ENCODE data around the gene RGS16. TPM values are rescaled to one million over a fixed set of nuclear protein-coding genes. Genes with fewer than 3 reads are reported as not detected.
A peak's percentile ranks its signal among the peaks of the same experiment; 100 is the strongest.

Gene RGS16
- total RNA-seq, 2 donors from 2014 or later: 9.7 to 32.1 TPM

DNA sequence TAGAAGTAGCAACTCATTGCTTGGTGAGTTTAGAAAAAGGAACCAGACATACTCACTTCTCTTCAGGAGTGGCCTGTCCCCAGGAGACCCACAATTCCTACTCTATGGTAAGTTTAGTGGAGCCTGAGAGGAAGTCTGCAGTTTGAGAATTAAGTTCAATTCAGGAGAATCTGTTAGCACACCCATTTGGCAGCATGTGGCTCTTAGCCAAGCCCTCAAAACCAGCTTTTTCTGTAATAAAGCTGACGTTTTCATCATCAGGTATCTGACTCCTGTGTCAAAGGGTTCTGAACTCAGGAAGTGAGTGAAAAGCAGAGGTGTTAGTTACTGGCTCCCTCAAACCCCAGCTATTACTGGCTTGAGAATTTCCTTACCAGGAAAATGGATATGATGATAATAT, 20.4 kb upstream of the RGS16 start:
- Mint-ChIP-seq H3K4me3 (peak overlapping the region; percentile 50), H3K36me3 (ENCODE audit: low read depth) (no peaks in the 10 kb centered on the region), H3K27me3 (no peaks in the 10 kb centered on the region), H3K4me1 (peaks cover 46% of the 10 kb centered on the region), H3K27ac (no peak overlapping the region), H3K9me3 (no peaks in the 10 kb centered on the region)
- peak; percentile 23 for ATAC-seq (replicated peaks)

DNA sequence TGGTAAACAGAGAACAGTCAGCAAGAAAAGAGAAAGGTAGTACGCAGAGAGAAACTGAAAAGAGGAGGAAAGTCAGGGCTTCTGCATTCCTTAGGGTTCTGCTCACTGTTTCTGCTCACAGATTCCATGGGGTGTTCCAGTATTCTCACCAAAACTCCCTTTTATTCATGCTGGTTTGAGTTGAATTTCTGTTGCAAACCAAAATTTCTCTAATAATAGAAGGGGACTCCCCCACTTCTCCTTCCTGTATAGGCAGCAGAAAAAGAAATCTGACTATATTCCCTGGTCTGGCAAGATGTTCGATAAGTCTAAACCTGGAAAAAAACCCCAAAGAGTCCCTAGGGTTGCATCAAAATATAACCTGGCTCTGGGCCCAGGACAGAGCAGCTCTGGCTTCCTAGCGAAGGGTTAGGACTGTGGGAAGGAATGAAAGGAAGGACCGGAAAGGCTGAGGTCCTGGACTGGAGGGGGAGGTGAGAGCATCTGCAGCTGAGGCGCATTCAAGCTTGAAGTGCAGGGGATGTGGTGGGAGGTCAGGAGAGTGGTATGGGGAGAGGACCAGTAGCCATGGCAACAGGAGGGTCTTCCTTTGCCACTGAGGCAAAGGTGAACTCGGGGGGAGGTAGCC, 18.8 kb upstream of the RGS16 start:
- Mint-ChIP-seq H3K36me3 (ENCODE audit: low read depth) (no peaks in the 10 kb centered on the region), H3K27me3 (peaks cover 11% of the 10 kb centered on the region), H3K27ac (peak overlapping the region; percentile 63), H3K4me1 (peaks cover 45% of the 10 kb centered on the region), H3K4me3 (peak overlapping the region; percentile 4), H3K9me3 (no peaks in the 10 kb centered on the region)
- peak; percentile 25 for ATAC-seq (replicated peaks)

DNA sequence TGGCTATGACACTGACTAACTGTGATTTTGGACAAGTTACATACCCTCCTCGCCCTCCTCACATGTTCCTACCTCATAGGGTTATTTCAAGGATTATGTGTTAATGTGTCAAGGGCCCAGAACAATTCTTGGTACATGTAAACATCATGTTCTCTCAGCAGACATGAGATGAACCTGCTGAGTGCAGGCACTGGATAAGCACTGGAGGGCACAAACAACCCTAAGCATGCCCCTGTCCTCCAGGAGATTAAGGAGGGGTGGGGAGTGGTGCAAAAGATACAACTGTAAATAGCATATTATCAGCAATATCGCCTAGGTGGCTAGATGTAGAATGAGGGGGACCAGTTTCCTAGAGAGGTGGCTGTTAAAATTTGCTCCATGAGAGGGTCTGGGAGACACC, 17.7 kb upstream of the RGS16 start:
- no peak for ATAC-seq (replicated peaks)
- H3K4me1 Mint-ChIP-seq: peaks cover 56% of the 10 kb centered on the region
- no peaks in the 10 kb centered on the region for H3K36me3 Mint-ChIP-seq (ENCODE audit: low read depth)
- peaks cover 19% of the 10 kb centered on the region for H3K27me3 Mint-ChIP-seq
- no peaks in the 10 kb centered on the region for H3K9me3 Mint-ChIP-seq
- H3K4me3 Mint-ChIP-seq: no peak overlapping the region
- H3K27ac Mint-ChIP-seq: no peak overlapping the region

DNA sequence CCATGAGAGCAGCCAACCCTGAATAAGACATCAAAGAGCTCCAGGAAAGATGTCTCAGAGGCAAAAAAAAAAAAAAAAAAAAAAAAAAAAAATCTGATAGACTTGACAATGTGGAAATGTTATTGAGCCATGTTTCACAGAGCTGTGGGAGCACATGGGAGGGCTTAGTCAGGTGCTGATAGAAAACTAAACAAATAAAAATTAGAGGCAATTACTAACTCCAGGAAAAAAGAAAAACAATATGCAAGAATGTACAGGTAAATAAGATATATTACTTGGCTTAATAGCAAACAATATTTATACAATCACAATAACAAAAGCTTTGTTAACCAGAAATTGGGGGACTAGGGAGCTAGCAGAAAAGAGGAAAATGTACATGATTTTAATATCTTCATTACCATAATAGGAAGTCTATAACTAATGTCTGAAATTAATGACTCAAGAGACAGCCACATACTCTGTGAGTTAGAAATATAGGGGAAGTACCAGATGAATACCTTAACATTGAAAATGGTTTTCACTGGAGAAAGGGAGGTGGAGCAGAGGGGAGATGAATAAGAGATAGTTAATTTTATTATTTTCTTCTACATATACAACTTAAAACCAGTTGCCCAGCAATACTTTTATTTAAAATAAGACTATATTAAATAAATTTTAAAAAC, 16.9 kb upstream of the RGS16 start:
- peaks cover 62% of the 10 kb centered on the region for H3K4me1 Mint-ChIP-seq
- ATAC-seq (replicated peaks): peak; percentile 64
- peaks cover 6% of the 10 kb centered on the region for H3K36me3 Mint-ChIP-seq (ENCODE audit: low read depth)
- H3K27ac Mint-ChIP-seq: no peak overlapping the region
- peaks cover 20% of the 10 kb centered on the region for H3K27me3 Mint-ChIP-seq
- H3K9me3 Mint-ChIP-seq: no peaks in the 10 kb centered on the region
- no peak overlapping the region for H3K4me3 Mint-ChIP-seq

DNA sequence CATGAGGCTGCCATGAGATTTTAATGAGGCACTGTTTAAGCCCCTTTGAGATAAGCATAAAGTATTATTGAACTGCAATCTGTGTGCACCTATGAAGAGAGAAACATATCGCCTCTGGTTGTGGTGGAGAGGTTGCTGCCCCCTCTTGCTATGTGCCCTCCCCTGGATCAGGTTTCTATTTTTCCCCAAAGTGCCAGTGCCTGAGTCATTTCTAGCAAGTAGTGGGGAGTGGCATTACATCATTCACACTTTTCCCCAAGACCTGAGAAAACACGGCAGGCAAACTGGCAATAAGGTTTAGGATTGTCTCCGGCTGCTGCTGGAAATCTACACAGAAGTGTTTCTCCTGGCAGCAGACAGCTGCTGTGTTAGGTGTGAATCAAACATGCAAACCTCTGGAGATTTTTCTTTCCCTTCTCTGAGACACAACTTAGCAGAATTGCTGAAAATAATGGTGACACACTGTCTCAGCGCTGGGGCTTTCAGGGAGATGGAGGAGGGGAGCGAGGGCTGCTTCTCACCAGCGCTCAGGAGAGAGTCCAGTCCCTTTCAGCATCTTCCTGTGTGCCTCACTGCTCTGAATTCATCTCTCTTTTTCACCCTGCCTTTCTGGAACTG, 13.7 kb upstream of the RGS16 start:
- ATAC-seq (replicated peaks): no peak
- H3K36me3 Mint-ChIP-seq (ENCODE audit: low read depth): peaks cover 11% of the 10 kb centered on the region
- peaks cover 47% of the 10 kb centered on the region for H3K4me1 Mint-ChIP-seq
- H3K27ac Mint-ChIP-seq: peak overlapping the region; percentile 42
- H3K4me3 Mint-ChIP-seq: peak overlapping the region; percentile 80
- no peaks in the 10 kb centered on the region for H3K9me3 Mint-ChIP-seq
- peaks cover 27% of the 10 kb centered on the region for H3K27me3 Mint-ChIP-seq

DNA sequence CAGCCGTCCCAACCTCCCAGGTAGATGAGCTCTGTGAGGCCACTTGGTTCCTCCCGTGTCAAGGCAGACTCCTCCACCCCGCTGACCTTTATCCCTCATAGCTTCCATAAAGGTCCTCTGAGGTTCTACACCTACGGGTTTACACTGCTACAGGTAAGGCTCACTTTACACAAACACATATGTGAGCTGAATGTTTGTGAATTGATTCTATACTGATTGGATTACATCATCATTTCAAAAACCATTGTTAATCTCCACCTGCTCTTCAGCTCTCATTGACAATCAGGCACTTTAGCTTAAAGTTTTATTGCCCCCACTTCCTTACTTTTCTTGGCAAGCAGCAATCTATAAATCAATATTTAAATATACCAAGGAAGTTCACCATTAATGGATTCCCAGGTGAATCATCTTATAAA, 12.8 kb upstream of the RGS16 start:
- H3K27ac Mint-ChIP-seq: peak overlapping the region; percentile 90
- peaks cover 44% of the 10 kb centered on the region for H3K4me1 Mint-ChIP-seq
- H3K9me3 Mint-ChIP-seq: no peaks in the 10 kb centered on the region
- peak overlapping the region; percentile 80 for H3K4me3 Mint-ChIP-seq
- H3K36me3 Mint-ChIP-seq (ENCODE audit: low read depth): peaks cover 11% of the 10 kb centered on the region
- H3K27me3 Mint-ChIP-seq: peaks cover 27% of the 10 kb centered on the region
- no peak for ATAC-seq (replicated peaks)

DNA sequence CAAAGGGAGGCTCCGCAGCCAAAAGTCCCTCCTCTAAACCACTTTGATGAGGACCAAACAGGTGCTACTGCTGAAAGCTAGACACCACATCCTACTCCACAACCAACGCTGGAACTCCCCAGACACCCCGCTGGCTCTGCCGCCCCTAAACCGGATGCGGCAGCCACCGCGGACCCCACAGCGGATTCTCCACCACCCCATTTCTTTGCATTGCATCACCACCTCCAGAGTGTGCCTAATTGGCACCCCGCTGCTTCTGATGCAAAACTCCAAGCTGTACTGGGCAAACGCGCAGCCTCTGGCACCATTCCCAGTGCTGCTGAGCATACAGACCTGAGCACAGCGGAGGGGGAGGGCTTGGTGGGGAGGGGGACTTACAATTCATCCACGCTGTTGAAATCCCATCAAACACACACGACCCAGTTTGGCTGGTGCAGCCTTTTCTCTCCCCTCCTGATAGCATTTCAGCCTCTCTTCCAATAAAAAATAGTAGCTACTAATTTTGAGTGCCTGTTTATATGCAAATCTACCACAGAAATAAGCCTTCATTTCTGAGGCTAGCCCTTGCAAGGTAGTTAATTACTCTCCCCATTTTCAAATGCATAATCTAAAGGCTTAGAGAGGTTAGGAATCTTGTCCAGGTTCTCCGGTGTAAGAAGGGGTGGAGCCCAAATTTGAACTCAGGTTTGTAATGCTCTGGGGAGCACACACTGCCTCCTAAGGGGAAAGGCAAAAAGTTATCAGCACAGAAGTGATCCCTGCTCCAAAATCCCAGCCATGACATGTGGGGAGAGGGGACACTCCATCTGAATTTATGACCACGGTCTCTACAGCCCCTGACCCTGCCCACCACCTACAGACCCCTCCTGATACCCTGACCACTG, 12.2 kb upstream of the RGS16 start:
- Mint-ChIP-seq H3K4me3 (peak overlapping the region; percentile 80), H3K36me3 (ENCODE audit: low read depth) (peaks cover 11% of the 10 kb centered on the region), H3K27me3 (peaks cover 27% of the 10 kb centered on the region), H3K9me3 (no peaks in the 10 kb centered on the region), H3K27ac (peak overlapping the region; percentile 90), H3K4me1 (peaks cover 44% of the 10 kb centered on the region)
- peak; percentile 88 for ATAC-seq (replicated peaks)

DNA sequence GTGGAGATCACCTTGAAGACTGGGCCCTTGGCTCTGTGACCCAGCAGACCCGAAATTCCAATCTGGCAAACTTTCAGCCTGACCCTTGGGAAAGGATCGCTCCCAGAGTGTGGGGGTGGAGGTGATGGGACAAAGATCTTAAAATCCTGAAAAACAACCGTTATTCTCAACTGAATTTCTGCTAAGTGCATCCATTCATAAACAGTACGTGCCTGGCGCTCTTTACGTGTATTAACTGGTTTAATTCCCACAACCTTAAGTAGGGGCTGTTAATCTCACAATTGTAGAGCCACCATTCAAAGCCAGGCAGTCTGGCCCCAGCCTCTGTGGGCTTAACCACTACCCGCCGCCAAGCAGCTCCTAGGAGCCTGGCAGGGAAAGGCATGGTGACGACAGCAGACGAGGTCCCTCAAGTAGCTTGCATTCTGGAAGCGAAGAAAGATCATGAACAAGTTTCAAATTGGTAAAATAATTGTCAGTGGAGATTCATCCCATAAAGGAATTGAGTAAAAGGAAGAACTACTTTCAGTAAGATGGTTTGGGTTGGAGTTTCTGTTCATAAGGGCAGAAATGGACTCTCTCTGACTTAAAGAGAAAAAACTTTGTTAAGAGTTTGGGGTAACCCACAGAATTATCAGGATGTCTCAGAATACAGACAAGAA, 11.4 kb upstream of the RGS16 start:
- Mint-ChIP-seq H3K27ac (peak overlapping the region; percentile 90), H3K4me1 (peaks cover 43% of the 10 kb centered on the region), H3K36me3 (ENCODE audit: low read depth) (peaks cover 11% of the 10 kb centered on the region), H3K27me3 (peaks cover 31% of the 10 kb centered on the region), H3K4me3 (peak overlapping the region; percentile 80), H3K9me3 (no peaks in the 10 kb centered on the region)
- peak; percentile 68 for ATAC-seq (replicated peaks)

DNA sequence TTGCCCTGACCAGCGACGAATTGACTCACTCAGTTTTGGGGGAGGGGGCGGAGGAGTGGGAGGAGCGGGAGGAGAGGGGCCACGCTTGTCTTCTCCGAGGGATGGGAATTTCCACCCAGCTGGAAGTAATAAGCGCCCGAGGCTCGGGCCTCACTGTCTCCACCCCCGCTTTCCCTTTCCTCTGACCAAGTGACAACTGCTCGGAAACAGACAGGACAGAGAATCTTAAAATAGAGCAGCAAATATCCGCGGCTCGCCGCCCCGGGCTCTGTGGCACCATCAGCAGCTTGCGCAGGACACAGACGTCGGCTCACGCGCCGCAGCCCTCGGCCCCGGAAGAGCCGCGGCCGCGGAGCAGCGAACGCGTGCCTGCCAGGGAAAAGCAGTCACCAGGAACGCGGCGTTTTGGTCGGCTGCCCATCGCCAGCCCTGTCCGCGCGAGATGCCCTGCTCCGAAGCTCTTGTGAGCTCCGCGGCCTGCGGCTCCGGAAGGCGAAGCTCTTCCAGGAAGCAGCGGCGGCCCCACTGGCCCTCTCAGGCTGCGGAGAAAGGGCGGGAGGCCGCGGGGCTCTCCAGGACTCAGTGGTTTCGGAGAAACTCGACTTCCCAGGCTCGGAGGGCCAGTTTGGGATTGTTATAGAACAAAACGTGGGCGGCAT, 10.7 kb upstream of the RGS16 start:
- Mint-ChIP-seq H3K4me1 (peaks cover 40% of the 10 kb centered on the region), H3K4me3 (peak overlapping the region; percentile 80), H3K27me3 (peaks cover 31% of the 10 kb centered on the region), H3K27ac (peak overlapping the region; percentile 90), H3K36me3 (ENCODE audit: low read depth) (peaks cover 11% of the 10 kb centered on the region), H3K9me3 (no peaks in the 10 kb centered on the region)
- ATAC-seq (replicated peaks): peak; percentile 41

DNA sequence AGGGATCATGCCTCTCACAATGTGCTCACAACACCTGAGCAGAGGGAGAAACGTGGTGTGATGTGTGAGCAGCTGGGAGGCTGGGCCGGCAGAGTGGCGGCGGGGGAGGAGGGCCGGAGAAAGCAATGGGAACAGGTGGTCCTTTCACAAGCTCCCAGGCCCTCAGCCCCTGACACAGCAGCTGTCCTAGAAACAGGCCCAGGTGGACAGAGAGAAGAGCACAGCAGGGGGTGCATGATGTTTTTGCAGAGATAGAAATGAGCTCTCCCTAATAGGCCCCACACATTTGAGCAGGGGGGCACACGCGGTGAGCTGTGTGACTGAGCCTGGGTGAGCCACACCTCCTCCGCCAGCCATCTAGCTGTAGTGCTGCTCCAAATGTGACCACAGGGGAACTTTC, 7.6 kb upstream of the RGS16 start:
- H3K27ac Mint-ChIP-seq: no peak overlapping the region
- H3K36me3 Mint-ChIP-seq (ENCODE audit: low read depth): peaks cover 11% of the 10 kb centered on the region
- ATAC-seq (replicated peaks): no peak
- no peak overlapping the region for H3K4me3 Mint-ChIP-seq
- peaks cover 26% of the 10 kb centered on the region for H3K27me3 Mint-ChIP-seq
- peaks cover 33% of the 10 kb centered on the region for H3K4me1 Mint-ChIP-seq
- no peaks in the 10 kb centered on the region for H3K9me3 Mint-ChIP-seq

DNA sequence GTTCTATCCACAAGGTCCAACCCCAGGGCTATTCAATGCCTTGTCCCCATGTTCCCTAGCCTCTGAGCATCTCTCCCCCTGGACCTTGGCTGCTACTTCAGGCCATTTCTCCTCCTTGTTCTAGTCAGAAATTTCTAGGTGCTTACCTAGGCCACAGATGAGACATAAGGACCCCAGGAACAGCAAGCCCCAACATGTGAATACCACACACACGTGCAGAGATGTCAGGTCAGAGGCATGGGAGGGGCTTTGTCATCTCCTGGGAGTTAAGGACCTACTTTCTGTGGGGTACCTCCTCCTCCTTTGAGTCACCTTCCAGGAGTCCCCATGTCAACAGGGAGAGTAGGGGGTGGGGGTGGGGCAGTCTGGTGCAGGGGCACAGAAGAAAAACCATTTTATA, 7.1 kb upstream of the RGS16 start:
- H3K27me3 Mint-ChIP-seq: peaks cover 26% of the 10 kb centered on the region
- no peak overlapping the region for H3K27ac Mint-ChIP-seq
- ATAC-seq (replicated peaks): no peak
- H3K4me3 Mint-ChIP-seq: no peak overlapping the region
- H3K36me3 Mint-ChIP-seq (ENCODE audit: low read depth): peaks cover 7% of the 10 kb centered on the region
- H3K9me3 Mint-ChIP-seq: no peaks in the 10 kb centered on the region
- H3K4me1 Mint-ChIP-seq: peaks cover 29% of the 10 kb centered on the region

DNA sequence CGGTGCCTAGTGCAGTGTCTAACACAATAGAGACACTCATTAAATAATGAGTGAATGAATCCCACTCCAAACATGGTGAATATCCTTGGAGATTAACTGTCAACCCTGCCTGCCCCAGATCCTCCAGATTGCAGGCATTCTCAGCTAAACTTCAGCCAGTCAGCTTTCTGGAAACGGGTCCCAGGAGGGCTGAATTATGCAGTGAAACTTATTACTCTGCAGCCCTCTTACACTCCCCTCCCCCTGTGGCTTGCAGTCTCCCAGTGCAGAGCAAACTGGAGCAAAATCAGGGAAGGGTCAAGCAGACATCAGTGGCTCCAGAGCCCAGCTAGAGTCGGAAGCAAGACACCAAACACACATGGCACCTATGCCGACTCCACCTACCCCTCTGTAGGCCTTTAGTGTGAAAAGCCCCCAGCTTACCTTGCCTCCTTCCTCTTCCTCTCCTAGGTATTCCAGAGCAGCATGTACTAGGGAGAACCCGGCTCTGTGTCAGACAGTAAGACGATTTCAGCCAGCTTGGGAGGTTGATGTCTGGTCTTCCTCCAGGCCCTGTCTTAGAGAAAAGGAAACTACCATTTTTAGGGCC, 6.5 kb upstream of the RGS16 start:
- Mint-ChIP-seq H3K36me3 (ENCODE audit: low read depth) (peaks cover 1% of the 10 kb centered on the region), H3K27me3 (peaks cover 26% of the 10 kb centered on the region), H3K27ac (no peak overlapping the region), H3K4me1 (peaks cover 23% of the 10 kb centered on the region), H3K9me3 (no peaks in the 10 kb centered on the region), H3K4me3 (no peak overlapping the region)
- ATAC-seq (replicated peaks): no peak

DNA sequence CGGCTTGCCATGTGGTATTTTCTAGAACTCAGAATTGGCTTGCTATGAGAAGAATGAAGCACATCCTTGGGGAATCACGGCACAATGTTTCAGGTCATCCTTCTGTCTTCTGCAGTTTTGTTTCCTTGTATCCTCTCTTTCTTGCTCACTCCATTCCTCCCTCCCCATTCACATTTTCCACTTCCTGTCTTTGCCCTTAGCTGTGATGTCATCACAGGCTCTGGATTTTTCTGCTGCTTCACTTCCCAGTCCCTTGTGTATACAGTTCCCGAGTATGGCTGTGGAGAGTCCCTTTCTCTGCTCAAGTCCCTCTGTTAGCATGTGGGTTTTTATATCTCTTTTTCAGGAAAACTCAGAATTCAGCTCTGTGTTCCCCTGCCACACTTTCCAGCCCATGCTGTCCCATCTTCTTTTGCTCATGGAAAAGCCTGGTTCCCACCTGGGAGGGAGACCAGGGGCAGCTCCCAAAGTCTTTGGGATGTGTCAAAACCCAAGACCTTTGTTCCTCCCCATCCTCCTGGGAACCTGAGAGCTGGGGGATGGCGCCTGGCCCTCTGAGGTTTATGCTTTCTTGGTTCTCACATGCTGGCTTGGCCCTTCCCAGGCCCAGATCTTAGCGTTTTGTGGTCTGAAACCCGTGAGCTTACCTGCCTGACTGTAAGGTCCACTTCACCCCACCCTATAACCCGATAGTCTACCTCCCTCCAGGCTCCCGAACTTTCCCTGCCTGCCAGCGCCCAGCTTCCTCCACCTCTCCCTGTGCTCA, 4.8 kb upstream of the RGS16 start:
- H3K27me3 Mint-ChIP-seq: peaks cover 25% of the 10 kb centered on the region
- no peak overlapping the region for H3K27ac Mint-ChIP-seq
- ATAC-seq (replicated peaks): no peak
- H3K9me3 Mint-ChIP-seq: no peaks in the 10 kb centered on the region
- no peaks in the 10 kb centered on the region for H3K36me3 Mint-ChIP-seq (ENCODE audit: low read depth)
- H3K4me3 Mint-ChIP-seq: no peak overlapping the region
- H3K4me1 Mint-ChIP-seq: peaks cover 19% of the 10 kb centered on the region

All from activated T-helper 17 cell treated with anti-CD3 and anti-CD28 coated beads, Interleukin-2, amount 50 U/mL, for 72 hours (primary cell).